ENCODE results near the gene CLN3.
"Not testable (repeated sequence)": the region's sequence is repeated elsewhere in the genome, so short reads cannot be mapped to it uniquely, and the experiment has no call there.

Gene CLN3

DNA sequence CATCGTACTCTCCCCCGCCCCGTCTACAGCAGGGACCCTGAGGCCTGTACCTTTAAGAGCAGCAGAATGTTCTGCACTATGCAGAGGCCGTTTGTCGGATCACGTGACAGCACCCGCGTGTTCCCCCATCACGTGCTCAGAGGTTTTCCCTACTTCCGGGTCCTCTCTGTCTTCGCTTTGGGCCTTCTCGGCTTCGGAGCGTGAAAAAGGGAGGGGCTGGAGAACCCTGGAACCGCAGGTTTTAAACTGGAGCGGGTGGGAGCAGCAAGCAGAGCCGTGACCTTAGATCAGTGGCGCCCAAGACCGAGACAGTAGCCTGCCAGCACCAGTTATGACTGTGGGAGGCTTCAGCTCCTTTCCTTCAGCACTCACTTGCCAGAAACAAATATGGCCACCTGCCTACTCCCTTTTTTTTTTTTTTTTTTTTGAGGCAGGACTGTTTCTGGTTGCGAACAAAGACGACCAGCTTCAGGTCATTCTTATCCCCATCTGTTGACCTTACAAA is at the start of gene CLN3:
CLN3 (minus strand) TSS at position 105 of the 505 bp plus-strand sequence. CDS start 315 bp downstream, outside the sequence.
- peak; percentile 83 for DNase-seq

DNA sequence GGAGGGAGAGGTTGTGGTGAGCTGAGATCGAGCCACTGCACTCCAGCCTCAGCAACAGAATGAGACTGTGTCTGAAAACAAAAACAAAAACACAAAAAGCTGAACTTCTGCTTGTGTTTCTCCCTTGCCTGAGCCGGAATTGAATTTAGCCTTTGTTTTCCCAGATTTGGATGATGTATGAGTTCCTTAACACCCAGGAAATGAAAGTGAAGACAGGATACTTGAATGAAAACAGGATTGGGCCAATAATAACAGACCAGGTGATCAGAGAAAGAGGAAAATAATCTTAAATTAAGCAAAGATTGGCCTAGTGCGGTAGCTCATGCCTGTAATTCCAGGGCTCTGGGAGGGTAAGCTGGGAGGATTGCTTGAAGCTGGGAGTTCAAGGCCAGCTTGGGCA is 48.5 kb upstream of the CLN3 start:
- no peak for DNase-seq

DNA sequence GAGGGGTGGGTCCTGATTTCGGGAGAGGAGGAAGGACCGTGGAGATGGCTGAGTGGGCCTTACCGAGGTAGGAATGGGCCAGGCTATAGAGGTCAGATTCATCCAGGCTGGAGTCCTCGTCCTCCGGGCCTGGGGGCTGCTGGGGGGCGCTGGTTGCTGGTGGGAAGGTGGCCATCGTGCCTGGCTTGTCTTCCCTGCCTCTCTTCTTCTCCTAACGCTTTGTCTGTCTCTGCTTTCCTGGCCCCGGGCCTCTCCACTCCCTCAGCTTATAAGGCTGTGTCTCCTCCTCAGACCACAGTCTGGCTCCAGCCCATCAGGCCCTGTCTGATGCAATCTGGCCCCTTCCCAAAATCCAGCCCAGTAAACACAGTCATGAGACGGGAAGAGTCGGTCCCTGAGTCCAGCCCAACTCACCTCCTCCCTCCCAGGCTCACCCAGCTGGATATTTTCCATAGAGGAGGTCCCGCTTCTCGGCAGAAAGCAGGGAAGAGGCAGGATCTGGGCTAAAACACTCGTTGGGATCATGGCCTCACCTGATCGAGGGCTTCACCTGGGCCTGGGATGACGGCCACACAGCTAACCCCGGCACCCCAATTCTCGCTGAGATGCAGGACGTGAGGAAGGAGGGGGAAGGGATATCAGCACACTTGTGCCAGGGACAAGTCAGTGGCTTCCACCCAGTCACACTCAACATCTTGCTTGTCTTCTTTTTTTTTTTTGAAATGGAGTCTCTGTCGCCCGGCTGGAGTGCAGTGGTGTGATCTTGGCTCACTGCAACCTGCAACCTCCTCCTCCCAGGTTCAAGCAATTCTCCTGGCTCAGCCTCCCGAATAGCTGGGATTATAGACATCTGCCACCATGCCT is 47.1 kb upstream of the CLN3 start, which contains the start of gene NUPR1:
NUPR1 (minus strand) TSS at position 242 of the 864 bp plus-strand sequence; CDS start at position 175, 67 bp downstream.
- no peak for DNase-seq

DNA sequence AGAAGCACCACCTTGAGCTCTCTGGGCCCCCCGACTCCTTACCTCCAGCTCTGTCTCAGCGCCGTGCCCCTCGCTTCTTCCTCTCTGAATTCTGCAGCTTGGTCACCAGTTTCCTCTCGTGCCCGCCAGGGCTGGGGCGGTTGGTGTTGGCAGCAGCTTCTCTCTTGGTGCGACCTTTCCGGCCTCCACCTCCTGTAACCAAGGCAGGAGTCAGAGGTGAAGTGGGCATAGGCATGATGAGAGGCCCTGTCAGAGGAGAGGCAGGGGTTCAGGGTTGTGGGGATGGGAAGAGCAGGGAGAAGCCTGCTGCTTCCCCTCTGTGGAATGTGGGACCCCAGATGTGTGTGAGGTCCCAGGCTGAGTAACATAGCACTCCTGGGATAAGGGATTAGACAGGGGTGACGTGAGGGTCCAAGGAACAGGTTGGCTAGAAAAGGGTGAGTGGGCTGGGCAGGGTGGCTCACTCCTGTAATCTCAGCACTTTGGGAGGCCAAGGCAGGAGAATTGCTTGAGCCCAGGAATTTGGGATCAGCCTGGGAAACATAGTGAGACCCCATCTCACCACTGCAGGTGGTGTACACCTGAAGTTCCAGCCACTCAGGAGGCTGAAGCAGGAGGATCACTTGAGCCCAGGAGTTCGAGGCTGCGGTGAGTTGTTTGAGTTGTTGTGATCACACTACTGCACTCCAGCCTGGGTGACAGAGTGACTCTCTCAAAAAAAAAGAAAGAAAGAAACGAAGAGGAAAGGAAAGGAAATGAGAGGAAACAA is 46.3 kb upstream of the CLN3 start:
- DNase-seq: no peak

DNA sequence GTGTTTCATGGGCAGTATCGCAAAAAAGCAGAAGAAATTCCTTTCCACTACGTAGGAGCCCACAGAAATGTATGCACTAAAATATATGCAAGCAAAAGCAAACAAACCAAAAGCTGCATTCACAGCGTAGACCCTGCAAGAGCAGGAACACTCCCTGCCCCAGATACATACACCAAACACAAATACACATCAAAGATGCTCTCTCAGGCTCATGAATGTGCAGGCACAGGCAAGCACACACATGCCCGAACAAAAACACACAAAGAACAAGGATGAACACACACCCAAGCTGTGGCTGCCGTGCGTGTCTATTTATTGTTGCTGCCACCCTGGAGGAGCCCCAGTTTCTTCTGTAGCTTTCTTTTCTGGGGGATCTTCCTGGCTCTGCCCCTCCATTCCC is 45.2 kb upstream of the CLN3 start:
- DNase-seq: no peak

DNA sequence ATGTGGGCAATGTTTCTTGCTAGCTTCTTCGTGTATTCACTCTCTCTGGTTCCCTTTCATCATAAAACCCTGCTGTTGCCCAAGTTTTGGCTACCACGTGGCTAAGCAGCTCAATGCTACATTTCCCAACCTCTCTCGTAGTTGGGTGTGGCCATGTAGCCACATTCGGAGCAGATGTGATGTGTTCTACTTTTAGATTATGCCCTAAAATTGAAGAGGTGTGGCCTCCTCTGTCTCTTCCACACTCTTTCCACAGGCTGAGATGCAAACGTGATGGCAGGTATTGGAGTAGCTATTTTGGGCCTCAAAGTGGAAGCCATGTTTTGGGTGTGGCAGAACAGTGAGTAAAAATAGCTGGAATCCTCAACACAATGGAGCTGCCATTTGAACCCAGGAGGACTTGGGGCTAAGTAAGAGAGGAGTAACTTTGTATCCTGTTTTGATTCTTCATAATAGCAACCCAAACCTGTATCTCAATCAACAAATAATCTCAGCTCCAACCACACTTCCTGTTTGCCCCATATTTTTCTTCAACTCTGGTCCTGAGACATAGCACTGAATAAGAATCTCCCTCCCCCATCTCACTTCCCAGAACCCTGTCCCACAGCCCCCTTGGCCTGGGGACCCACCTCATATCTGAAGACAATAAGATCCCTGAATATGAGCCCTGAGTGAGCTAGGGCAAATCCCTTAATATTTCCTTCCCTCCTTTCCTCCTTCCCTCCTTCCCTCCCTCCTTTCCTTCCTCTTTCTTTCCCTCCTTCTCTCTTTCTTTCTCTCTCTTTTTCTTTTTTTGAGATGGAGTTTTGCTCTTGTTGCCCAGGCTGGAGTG is 42.9 kb upstream of the CLN3 start:
- DNase-seq: no peak

DNA sequence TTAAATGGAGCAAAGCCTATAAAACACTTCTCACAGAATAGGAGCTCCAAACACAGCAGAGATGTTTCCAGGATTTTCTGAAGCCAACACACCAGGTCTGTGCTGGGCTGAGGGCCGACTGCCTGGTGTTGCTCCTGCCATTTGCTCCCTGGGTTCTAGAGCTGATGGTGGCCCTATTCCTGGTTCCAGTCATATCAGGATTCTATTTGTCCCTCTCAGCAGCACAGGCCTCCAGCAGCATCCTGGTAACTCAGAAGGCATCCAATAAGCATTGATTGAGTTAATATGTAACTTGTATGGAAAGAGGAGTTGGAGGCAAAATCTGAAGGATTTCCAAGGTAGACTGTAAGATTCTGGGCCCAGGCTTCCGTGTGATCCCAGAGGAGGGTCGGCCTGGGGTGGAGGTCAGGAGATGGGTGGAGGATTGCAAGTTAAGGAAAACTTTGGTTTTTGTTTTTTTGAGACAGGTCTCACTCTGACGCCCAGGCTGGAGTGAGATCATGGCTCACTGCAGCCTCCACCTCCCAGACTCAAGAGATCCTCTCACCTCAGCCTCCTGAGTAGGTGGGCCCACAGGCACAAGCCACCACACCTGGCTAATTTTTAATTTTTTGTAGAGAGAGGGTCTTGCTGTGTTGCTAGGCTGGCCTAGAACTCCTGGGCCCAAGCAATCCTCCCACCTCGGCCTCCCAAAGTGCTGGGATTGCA is 41.2 kb upstream of the CLN3 start:
- DNase-seq: no peak

DNA sequence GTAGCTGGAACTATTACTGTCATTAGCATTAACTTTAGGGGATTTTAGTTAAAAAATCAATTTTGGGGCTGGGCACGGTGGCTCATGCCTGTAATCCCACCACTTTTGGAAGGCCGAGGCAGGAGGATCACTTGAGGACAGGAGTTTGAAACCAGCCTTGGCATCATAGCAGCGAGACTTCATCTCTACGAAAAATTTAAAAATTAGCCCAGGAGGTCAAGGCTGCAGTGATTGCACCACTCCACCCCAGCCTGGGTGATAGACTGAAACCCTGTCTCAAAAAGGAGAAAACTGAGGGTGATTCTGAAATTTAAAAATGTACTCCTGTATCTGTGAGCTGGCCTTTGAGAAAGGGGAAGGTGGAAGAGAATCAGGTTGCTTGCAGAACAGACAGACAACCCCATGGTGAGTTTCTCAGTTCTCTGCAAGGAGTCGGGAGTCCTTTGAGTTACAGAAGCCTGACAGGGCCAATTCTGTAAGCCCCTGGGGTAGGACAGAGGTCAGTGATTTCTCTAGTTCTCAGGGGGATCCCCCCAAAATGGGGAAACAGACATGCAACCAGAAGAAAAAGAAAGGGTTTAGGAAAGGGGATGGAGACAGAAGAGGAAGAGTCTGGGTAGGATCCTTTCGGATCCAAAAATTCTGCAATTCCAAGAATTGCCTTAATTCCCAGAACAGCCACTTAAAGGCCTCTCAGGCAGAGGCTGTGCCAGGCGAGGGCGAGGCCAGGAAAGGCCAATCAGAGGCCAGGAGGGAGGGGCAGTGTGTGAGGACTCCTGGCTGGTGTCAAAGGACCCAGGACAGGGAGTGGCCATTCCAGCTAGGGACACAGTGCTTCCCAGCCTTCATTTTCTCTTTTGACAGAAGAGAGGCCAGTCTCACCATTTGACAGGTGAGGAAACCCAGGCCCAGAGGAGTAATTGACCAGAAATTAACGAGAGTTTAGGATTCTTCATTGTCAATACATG is 40.2 kb upstream of the CLN3 start:
- DNase-seq: no peak

DNA sequence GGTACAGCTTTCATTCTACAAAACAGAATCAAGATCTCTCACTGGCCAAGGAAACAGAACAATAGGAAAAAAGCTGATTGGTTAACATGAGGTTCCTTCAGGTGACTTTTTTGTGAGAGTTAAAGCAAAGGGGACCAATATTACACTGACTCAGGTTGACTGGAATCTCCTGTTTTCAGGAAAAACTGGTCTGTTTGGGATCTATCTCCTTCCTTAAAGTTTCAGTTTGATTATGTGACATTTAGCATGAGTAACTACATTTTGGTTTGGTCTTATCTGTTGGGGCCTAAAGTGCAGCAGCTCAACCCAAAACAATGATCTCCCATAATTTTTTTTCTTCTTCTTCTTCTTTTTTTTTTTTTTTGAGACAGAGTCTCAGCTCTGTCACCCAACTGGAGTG is 37.2 kb upstream of the CLN3 start:
- no peak for DNase-seq

DNA sequence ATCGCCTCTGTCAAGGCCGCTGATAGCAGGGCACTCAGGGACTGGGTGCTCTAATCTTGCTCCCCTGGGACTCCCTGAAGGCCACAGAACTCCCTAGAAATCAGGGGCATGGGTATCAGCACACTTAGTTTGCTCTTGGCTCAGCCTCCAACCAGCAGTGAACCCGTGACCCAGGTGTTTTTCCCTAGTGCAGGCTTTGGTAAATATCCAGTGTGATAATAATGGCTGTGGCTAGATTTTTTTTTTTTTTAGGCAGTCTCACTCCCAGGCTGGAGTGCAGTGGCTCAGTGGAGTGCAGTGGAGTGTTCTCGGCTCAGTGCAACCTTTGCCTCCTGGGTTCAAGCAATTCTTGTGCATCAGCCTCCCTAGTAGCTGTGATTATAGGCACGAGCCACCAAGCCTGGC is 36.6 kb upstream of the CLN3 start:
- DNase-seq: no peak

GRCh38 chr16:28527985-28528384 is 36.1 kb upstream of the CLN3 start:
- no peak for DNase-seq

GRCh38 chr16:28527100-28527785 is 35.4 kb upstream of the CLN3 start:
- DNase-seq: not testable (repeated sequence)

DNA sequence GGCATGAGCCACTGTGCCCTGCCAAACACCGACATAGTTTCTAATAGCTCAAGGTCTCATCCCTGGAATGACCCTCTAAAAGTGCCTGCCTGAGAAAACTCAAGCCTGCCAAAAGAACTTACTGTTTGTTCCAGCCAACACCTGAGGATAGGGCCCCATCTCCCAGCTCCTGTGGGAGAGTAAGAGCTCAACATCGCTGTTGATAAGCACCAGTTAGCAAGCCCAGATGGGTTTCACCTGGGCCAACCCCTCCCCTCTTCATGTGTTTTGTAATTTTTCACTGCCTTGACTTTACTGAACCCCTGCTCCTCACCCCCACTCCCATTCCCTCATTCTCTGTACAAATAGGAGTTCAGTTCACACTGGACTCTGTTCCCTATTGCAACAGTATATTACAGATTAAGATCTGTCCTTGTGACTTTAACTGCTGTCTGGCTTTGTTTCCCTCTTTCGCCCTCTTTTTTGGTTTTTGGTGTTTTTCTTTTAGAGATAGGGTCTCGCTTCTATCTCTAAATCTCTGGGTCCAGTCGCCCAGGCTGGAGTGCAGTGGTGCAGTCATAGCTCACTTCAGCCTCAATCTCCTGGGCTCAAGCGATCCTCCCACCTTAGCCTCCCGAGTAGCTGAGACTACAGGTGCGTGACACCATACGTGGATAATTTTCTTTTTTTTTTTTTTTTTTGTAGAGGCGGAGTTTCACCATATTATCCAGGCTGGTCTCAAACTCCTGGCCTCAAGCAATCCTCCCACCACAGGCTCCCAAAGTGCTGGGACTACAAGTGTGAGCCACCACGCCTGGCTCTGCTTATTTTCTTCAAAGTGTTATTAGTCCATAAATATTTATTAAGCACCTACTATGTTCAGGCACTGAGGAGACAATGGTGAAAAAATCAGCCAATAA is 34.6 kb upstream of the CLN3 start:
- DNase-seq: no peak

DNA sequence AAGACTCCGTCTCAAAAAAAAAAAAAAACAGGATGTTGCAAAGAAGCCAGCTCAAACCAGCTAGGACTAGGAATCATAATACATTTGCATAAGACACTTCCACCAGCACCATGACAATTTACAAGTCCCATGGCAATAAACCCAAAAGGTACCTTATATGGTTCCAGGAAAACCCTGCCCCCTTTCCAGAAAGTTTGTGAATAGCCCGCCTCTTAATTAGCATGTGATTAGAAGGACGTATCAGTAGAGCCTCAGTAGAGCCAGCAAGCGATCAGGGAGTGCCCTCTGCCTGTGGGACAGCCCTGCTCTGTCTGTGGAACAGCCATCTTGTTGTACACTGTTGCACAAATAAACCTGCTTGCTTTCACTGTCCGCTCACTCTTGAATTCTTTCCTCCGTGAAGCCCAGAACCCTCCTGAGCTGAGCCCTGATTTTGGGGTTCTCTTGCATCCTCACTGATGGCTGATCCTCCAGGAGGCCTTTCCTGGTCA is 32.9 kb upstream of the CLN3 start:
- DNase-seq: no peak

DNA sequence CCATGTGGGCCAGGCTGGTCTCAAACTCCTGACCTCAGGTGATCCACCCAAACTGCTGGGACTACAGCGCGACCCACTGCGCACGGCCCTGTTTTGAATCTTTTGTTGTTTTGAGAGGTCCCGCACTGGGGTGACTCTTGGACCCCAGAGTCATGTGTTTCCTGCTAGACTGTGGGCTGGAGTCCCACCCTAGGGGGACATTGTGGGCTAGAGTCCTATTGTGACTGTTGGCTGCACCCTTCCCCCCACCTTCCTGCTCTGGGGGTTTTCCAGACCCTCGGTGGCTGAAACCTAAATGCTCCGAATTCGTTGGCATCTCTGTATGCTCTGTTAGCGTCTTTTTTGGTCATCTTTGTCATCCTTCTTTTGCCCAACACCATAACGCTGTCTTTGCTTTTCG is 30.9 kb upstream of the CLN3 start:
- DNase-seq: no peak

DNA sequence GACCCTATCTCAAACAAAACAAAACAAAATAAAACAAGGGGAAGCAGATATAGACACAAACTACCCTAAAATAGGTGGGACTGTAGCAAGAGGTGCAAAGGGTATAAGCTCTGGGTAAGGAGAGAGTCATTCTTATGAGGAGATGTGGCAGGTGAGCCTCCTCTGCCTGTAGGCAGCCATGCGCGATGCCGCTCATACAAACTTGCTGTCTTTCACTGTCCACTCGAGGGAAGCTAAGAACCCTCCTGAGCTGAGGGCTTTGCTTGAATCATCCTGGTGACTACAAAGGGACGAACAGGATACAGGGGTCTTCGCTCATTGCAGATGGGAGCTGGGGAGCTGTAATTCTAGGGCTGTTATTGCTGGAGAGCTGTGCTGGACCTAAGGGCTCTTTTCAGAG is 29.6 kb upstream of the CLN3 start:
- DNase-seq: no peak

DNA sequence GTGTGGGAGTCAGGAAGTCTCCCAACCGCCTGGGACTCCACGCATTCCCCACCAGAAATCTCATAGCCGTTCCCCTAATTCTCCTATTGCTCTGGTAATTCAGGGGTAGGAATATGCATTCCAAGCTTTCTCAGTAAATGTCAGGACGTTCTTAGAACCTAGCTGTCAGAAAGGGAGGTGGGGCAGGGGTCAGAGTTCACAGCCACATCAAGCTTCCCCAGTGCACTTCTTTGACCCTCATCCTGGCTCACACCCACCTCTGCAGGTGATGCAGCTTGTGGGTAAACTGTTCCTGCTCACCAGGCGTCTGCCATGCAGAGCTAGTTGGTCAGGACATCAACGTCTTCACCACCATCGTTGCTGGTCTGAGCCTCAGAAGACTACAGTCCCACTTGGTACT is 28.8 kb upstream of the CLN3 start:
- DNase-seq: no peak

DNA sequence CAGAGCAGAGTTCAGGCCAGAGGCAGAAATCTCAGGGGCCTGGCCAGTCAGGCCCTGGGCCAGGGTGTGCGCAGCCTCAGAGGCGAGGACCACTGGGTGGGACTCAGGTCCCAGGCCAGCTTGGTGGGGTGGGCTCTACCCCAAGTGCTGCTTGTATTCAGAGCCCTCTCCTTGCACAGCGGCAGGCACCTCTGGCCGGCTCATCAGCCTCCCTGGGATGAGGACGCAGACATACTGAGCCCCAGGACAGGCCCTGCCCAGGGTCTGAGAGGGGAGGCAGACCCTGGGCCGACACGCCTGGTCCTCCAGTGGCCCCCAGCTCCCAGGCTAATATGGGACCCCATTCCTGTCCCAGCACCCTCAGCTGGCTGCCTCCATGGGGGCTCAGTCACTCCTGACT is 22.4 kb upstream of the CLN3 start:
- DNase-seq: no peak

Measured in Kasumi-1 (cell line).